DOHH2 (cell line): ENCODE results near the gene HMX3.
A peak's percentile ranks its signal among the peaks of the same experiment; 100 is the strongest.

Experiments
- H3F3A ChIP-seq: fragments of 200-600 bp; sonication (generic), shearing (Covaris generic); 2 replicates; pipeline ENCODE4 v1.6.0; 2016; ENCODE audit warnings: antibody characterized with exemption, mild to moderate bottlenecking; ENCODE audit not compliant: control insufficient read depth, insufficient read depth
- H3K27ac ChIP-seq: fragments of 200-600 bp; sonication (generic); 2 replicates; pipeline ENCODE4 v1.5.1; 2014; ENCODE audit warnings: low read depth, mild to moderate bottlenecking, low read length, moderate library complexity
- H3K27me3 ChIP-seq: fragments of 200-600 bp; sonication (generic); 2 replicates; pipeline ENCODE4 v1.6.1; 2014; ENCODE audit warnings: mild to moderate bottlenecking, low read length, mixed read lengths; ENCODE audit not compliant: control insufficient read depth
- H3K36me3 ChIP-seq: fragments of 200-600 bp; sonication (generic); 2 replicates; pipeline ENCODE4 v1.6.1; 2014; ENCODE audit warnings: mild to moderate bottlenecking, low read length, moderate library complexity, mixed read lengths; ENCODE audit not compliant: control insufficient read depth
- H3K4me1 ChIP-seq: fragments of 200-600 bp; sonication (generic); 2 replicates; pipeline ENCODE4 v1.6.1; 2014; ENCODE audit warnings: mild to moderate bottlenecking, low read length, mixed read lengths; ENCODE audit not compliant: control insufficient read depth
- H3K4me2 ChIP-seq: fragments of 200-600 bp; sonication (generic); 2 replicates; pipeline ENCODE4 v1.6.0; 2014; ENCODE audit warnings: mild to moderate bottlenecking, low read length, moderate library complexity
- H3K4me3 ChIP-seq: fragments of 200-600 bp; sonication (generic); 2 replicates; pipeline ENCODE4 v1.5.1; 2014; ENCODE audit warnings: mild to moderate bottlenecking, low read length, mixed read lengths
- H3K79me2 ChIP-seq: fragments of 200-600 bp; sonication (generic); 2 replicates; pipeline ENCODE4 v1.6.1; 2014; ENCODE audit warnings: mild to moderate bottlenecking, low read length, mixed read lengths; ENCODE audit not compliant: control insufficient read depth
- H3K9me2 ChIP-seq: fragments of 200-600 bp; sonication (generic); replicated peaks from 2 replicates; pipeline ENCODE4 v1.6.1; 2014; ENCODE audit warnings: mild to moderate bottlenecking, low read length, mixed read lengths; ENCODE audit not compliant: control insufficient read depth
- H3K9me3 ChIP-seq: fragments of 200-600 bp; sonication (generic); 2 replicates; pipeline ENCODE4 v1.6.1; 2014; ENCODE audit warnings: antibody characterized with exemption, low read length, mixed read lengths; ENCODE audit not compliant: control insufficient read depth, insufficient read depth
- H4K20me1 ChIP-seq: fragments of 200-600 bp; sonication (generic); 2 replicates; pipeline ENCODE4 v1.6.0; 2014; ENCODE audit warnings: low read depth, mild to moderate bottlenecking, antibody characterized with exemption, low read length, moderate library complexity; ENCODE audit not compliant: control insufficient read depth, insufficient read depth
- EZH2phosphoT487 ChIP-seq: fragments of 200-600 bp; sonication (generic); IDR thresholded peaks from 2 replicates; pipeline ENCODE4 v1.6.1; 2017; ENCODE audit warnings: borderline replicate concordance, mild to moderate bottlenecking, antibody characterized with exemption, low read length, moderate library complexity, mixed read lengths
- TF ChIP-seq, protein P1 (sequence below): fragments of 200-600 bp; sonication (generic); IDR thresholded peaks from one replicate; pipeline ENCODE4 v1.5.1; 2014; ENCODE audit warnings: antibody characterized with exemption, mild to moderate bottlenecking, low read depth, low read length; ENCODE audit not compliant: poor library complexity, severe bottlenecking

The HMX3 gene

GRCh38 chr10:123156078-123156477 lies 20.3 kb downstream of the HMX3 start:
- TF ChIP-seq, protein P1, sequence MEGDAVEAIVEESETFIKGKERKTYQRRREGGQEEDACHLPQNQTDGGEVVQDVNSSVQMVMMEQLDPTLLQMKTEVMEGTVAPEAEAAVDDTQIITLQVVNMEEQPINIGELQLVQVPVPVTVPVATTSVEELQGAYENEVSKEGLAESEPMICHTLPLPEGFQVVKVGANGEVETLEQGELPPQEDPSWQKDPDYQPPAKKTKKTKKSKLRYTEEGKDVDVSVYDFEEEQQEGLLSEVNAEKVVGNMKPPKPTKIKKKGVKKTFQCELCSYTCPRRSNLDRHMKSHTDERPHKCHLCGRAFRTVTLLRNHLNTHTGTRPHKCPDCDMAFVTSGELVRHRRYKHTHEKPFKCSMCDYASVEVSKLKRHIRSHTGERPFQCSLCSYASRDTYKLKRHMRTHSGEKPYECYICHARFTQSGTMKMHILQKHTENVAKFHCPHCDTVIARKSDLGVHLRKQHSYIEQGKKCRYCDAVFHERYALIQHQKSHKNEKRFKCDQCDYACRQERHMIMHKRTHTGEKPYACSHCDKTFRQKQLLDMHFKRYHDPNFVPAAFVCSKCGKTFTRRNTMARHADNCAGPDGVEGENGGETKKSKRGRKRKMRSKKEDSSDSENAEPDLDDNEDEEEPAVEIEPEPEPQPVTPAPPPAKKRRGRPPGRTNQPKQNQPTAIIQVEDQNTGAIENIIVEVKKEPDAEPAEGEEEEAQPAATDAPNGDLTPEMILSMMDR, result no peak
- TF ChIP-seq EZH2phosphoT487, result no peak
- H3F3A ChIP-seq, result peaks cover 4% of the 10 kb centered on the region
- H3K4me1 ChIP-seq, result peaks cover 75% of the 10 kb centered on the region
- H3K27me3 ChIP-seq, result peaks cover 8% of the 10 kb centered on the region
- H4K20me1 ChIP-seq, result peaks cover 47% of the 10 kb centered on the region
- no peak overlapping the region for H3K27ac ChIP-seq
- H3K79me2 ChIP-seq, result peaks cover 69% of the 10 kb centered on the region
- H3K4me3 ChIP-seq, result peak overlapping the region; percentile 98
- H3K4me2 ChIP-seq, result peak overlapping the region; percentile 89
- H3K36me3 ChIP-seq, result peaks cover 74% of the 10 kb centered on the region
- no peaks in the 10 kb centered on the region for H3K9me2 ChIP-seq
- no peaks in the 10 kb centered on the region for H3K9me3 ChIP-seq

- peaks cover 85% of the 10 kb centered on the region for H3K36me3 ChIP-seq
- no peaks in the 10 kb centered on the region for H3K9me2 ChIP-seq
- peaks cover 66% of the 10 kb centered on the region for H3K4me1 ChIP-seq
- H3K9me3 ChIP-seq, result no peaks in the 10 kb centered on the region
- peak overlapping the region; percentile 98 for H3K4me3 ChIP-seq
- H3K27ac ChIP-seq, result no peak overlapping the region
- peak overlapping the region; percentile 89 for H3K4me2 ChIP-seq
- TF ChIP-seq EZH2phosphoT487, result no peak
- TF ChIP-seq, protein P1, result no peak
- no peaks in the 10 kb centered on the region for H3K27me3 ChIP-seq
- peaks cover 80% of the 10 kb centered on the region for H3K79me2 ChIP-seq
- peaks cover 4% of the 10 kb centered on the region for H3F3A ChIP-seq
- peaks cover 53% of the 10 kb centered on the region for H4K20me1 ChIP-seq
Observed at GRCh38 chr10:123157210-123157609, 21.4 kb downstream of the HMX3 start.

DNA sequence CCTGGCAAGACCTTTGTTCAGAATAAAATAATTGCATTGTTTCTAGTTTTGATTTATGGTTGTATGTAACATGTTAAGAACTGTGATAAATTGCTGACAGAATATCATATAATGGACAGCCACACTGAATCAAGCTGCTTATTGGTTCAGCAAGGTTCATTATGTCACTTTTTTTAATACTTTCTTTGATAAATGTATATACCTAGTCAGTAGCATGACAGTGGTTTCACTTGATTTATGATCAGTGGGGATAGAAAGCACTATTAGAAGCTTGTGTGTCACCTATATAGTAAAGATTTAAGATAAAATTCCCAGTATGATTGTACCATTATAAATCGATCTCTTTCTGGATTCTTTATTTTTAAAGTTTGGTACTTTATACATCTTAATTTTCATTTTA lies 22.9 kb downstream of the HMX3 start:
- Histone ChIP-seq H3K4me2 (peak overlapping the region; percentile 89), H4K20me1 (peaks cover 53% of the 10 kb centered on the region), H3K9me3 (no peaks in the 10 kb centered on the region), H3K27me3 (no peaks in the 10 kb centered on the region), H3K27ac (no peak overlapping the region), H3K9me2 (no peaks in the 10 kb centered on the region), H3K36me3 (peaks cover 95% of the 10 kb centered on the region), H3F3A (no peaks in the 10 kb centered on the region; the same call in 1 of the 2 replicates), H3K4me3 (peak overlapping the region; percentile 98), H3K79me2 (peaks cover 94% of the 10 kb centered on the region), H3K4me1 (peaks cover 61% of the 10 kb centered on the region)
- TF ChIP-seq, protein P1, result no peak
- TF ChIP-seq EZH2phosphoT487, result no peak
